HG02870 (cell line): Measurements from ENCODE around the gene C22orf31.

Experiments used
- ATAC-seq: cut with Tn5 transposase; IDR thresholded peaks from one replicate; pipeline ENCODE4 v1.9.1; 2021; ENCODE audit warnings: mild to moderate bottlenecking, moderate library complexity; ENCODE audit not compliant: unreplicated experiment

Gene C22orf31

GRCh38 chr22:29030016-29030617, 31.5 kb downstream of the C22orf31 start:
- no peak for ATAC-seq

GRCh38 chr22:29029202-29030000, 32.2 kb downstream of the C22orf31 start:
- ATAC-seq, result no peak

GRCh38 chr22:29028468-29028867, 33.2 kb downstream of the C22orf31 start:
- ATAC-seq, result no peak

- ATAC-seq, result no peak
These were observed 35.1 kb downstream of the C22orf31 start for GRCh38 chr22:29026579-29026978.

GRCh38 chr22:29023172-29023796, 38.3 kb downstream of the C22orf31 start:
- ATAC-seq, result no peak

- no peak for ATAC-seq
These were observed 39.4 kb downstream of the C22orf31 start for GRCh38 chr22:29022101-29022817.

GRCh38 chr22:29018293-29019189, 43.1 kb downstream of the C22orf31 start:
- ATAC-seq, result no peak

- ATAC-seq, result no peak
These were observed 45.3 kb downstream of the C22orf31 start for GRCh38 chr22:29016067-29016938.

- ATAC-seq, result no peak
These were observed 46.9 kb downstream of the C22orf31 start for GRCh38 chr22:29014773-29015172.

- no peak for ATAC-seq
These were observed 47.3 kb downstream of the C22orf31 start for GRCh38 chr22:29014293-29014692.

- ATAC-seq, result no peak
These were observed 48.7 kb downstream of the C22orf31 start for GRCh38 chr22:29012952-29013351.

- ATAC-seq, result no peak
These were observed 49.6 kb downstream of the C22orf31 start for GRCh38 chr22:29012101-29012433.

- ATAC-seq, result no peak
These were observed 50.2 kb downstream of the C22orf31 start for GRCh38 chr22:29011240-29012100.

- ATAC-seq, result no peak
These were observed 52.5 kb downstream of the C22orf31 start for GRCh38 chr22:29009148-29009547.
